ENCODE measurements around the gene DOLPP1. TPM values are rescaled to one million over a fixed set of nuclear protein-coding genes. Genes with fewer than 3 reads are reported as not detected.

Gene DOLPP1
- total RNA-seq, 4 donors from 2014 or later: 9.7 to 23.0 (median 19.3) TPM

DNA sequence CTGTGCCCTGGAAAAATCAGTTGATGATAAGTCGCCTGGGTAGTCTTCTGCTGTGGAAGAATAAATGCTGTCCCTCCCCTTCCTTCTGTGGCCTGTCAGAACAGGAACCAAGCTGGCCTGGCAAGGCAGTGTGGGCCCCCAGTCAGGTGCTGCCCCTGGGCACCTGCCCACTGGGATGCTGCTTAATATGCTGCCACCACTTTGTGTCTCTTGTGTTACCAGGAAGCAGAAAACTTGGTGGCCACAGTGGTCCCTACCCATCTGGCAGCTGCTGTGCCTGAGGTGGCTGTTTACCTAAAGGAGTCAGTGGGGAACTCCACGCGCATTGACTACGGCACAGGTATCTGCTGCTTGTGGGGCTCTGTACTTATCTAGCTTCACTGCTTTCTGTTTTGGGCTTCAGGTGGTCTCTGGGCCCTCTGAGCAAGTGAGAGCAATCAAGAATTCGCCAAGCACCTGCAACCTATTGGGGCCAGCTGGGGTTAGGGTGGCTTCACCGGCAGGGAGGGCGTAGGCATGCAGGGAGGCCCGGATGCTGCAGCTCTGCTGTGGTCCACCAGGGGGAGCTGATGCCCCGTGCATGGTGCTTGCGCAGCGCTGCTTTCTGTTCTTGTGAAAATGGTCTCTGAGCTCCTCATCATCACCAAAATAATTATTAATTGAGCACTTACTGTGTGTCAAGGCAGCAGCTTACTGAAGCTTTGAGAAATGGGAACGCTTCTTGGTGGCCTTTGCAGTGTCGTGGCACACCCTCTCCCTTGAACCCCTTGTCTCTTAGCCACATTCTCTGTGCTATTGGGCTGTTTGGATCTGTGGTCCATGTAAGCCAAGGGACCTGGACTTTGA is 50.6 kb downstream of the DOLPP1 start:
- H3K4me1 ChIP-seq: peaks cover 0 to 21% (median 6%) of the 10 kb centered on the region in 3 donors
- H3K27me3 ChIP-seq: no peaks in the 10 kb centered on the region
- H3K27ac ChIP-seq: peak overlapping the region in 2 of 4 donors; percentile 14 to 39
- DNase-seq: no peak
- no peaks in the 10 kb centered on the region for H3K9me3 ChIP-seq
- no peak for TF ChIP-seq POLR2A (IDR thresholded peaks at IDR 0.05)
- TF ChIP-seq, protein P1, sequence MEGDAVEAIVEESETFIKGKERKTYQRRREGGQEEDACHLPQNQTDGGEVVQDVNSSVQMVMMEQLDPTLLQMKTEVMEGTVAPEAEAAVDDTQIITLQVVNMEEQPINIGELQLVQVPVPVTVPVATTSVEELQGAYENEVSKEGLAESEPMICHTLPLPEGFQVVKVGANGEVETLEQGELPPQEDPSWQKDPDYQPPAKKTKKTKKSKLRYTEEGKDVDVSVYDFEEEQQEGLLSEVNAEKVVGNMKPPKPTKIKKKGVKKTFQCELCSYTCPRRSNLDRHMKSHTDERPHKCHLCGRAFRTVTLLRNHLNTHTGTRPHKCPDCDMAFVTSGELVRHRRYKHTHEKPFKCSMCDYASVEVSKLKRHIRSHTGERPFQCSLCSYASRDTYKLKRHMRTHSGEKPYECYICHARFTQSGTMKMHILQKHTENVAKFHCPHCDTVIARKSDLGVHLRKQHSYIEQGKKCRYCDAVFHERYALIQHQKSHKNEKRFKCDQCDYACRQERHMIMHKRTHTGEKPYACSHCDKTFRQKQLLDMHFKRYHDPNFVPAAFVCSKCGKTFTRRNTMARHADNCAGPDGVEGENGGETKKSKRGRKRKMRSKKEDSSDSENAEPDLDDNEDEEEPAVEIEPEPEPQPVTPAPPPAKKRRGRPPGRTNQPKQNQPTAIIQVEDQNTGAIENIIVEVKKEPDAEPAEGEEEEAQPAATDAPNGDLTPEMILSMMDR (IDR thresholded peaks at IDR 0.05): peak; percentile 94 to 99 (median 98)
- 22 to 43% methylated on average over 3 to 11 of the region's 13 CpGs for WGBS, 2 donors
- H3K36me3 ChIP-seq: peaks cover 19 to 97% (median 20%) of the 10 kb centered on the region in 3 donors
- intact Hi-C loops (cut with DNase I): no loop called here
- H3K4me3 ChIP-seq: no peak overlapping the region

DNA sequence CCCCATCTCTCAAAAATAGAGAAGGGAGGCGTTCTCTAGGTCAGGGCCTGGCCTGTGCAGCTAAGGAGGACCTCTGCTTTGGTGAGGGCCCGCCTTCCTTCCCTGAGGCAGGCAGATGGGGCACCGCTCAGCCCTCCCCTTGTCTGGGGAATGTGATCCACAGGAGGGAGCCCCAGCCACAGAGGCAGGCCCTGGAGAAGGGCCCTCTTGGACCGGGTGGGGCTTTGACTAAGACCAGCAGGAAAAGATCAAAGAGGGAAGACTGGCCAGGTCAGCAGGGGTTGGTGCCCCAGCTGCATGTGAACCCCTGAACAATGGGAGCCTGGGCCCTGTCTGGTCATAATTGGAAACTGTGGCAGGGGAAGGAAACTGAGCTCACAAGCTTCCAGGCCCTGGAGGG is 52.2 kb downstream of the DOLPP1 start:
- intact Hi-C loops (cut with DNase I): no loop called here
- DNase-seq: no peak

DNA sequence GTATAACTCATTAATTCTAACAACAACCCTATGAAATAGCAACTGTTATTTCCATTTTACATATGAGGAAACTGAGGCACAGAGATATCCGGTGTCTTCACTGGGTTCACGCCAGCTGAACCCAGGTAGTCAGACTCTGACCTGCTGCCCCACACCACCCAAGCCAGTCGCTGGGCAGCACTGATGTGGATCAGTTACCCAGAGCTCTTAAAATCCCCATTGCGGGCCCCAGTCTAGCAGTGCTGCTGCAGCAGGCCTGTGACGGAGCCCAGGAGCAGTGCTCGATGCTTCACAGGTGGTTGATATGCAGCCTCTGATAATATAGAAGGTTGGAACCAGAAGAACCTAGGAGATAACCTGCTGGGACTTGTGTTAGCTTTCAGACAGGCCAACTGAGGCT is 54.6 kb downstream of the DOLPP1 start:
- intact Hi-C loops (cut with DNase I): loop anchor here (5.0 kb wide), 1 partner anchor 477 kb away; no protein-coding TSS in a partner anchor
- H3K36me3 ChIP-seq: peaks cover 13 to 79% (median 25%) of the 10 kb centered on the region in 3 donors
- 91% methylated on average over 3 to 5 of the region's 6 CpGs for WGBS, 2 donors

More for the DNA sequence above, 52.2 kb downstream of the DOLPP1 start:
- no peak overlapping the region for H3K27ac ChIP-seq
- no peak overlapping the region for H3K4me3 ChIP-seq
- peaks cover 18 to 97% (median 25%) of the 10 kb centered on the region in 3 donors for H3K36me3 ChIP-seq
- TF ChIP-seq, protein P1 (IDR thresholded peaks at IDR 0.05): no peak
- H3K9me3 ChIP-seq: no peaks in the 10 kb centered on the region
- peaks cover 5 to 24% (median 11%) of the 10 kb centered on the region in 3 donors for H3K4me1 ChIP-seq
- H3K27me3 ChIP-seq: no peaks in the 10 kb centered on the region
- no CpG with 5 or more reads among the region's 4 CpGs for WGBS, 2 donors

DNA sequence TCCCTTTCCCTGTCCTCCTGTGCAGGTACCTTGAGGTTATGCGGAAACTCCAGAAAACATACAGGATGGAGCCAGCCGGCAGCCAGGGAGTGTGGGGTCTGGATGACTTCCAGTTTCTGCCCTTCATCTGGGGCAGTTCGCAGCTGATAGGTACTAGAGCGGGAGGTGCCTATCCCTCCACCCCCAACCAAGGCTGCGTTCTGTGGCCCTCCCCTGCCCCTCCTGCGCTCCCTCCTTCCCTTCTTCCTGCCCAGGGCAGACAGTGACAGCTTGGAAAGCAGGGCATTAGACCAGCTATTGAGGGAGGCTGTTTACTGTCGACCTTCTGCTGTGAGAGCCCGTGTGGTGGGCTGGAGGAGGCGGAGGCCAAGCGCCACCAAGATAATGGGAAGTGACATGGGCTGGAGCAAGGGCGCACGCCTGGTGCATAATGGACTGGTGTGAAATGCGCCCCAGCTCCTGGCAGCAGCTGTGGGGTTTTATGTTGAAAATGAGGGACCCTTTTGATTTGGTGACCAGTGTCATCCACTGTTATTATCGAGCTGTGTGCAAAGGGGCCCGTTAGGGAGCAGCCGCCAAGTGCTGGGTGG is 55.6 kb downstream of the DOLPP1 start:
- Histone ChIP-seq H3K4me1 (peaks cover 35 to 51% (median 37%) of the 10 kb centered on the region in 3 donors), H3K36me3 (peaks cover 13 to 69% (median 25%) of the 10 kb centered on the region in 3 donors), H3K27me3 (no peaks in the 10 kb centered on the region), H3K4me3 (no peak overlapping the region), H3K27ac (peak overlapping the region in 3 of 4 donors; percentile 97 to 99 (median 99)), H3K9me3 (no peaks in the 10 kb centered on the region)
- intact Hi-C loops (cut with DNase I): loop anchor here (5.0 kb wide), 1 partner anchor 476 kb away; no protein-coding TSS in a partner anchor
- TF ChIP-seq, protein P1 (IDR thresholded peaks at IDR 0.05): no peak
- no peak for DNase-seq
- whole genome bisulfite sequencing, 2 donors: 74 to 78% methylated on average over 9 to 13 of the region's 16 CpGs

More for the DNA sequence above, 54.6 kb downstream of the DOLPP1 start:
- Histone ChIP-seq H3K4me3 (no peak overlapping the region), H3K4me1 (peaks cover 25 to 46% (median 30%) of the 10 kb centered on the region in 3 donors), H3K27me3 (no peaks in the 10 kb centered on the region), H3K27ac (no peak overlapping the region), H3K9me3 (no peaks in the 10 kb centered on the region)
- DNase-seq: no peak
- TF ChIP-seq, protein P1 (IDR thresholded peaks at IDR 0.05): no peak

Measured in esophagus squamous epithelium (tissue), 5 donors.